Mesenchymal stem cell (in vitro differentiated cells and primary cell): Measurements from ENCODE around the gene OTOG.
A peak's percentile ranks its signal among the peaks of the same experiment; 100 is the strongest.

Source experiments
- DNase-seq: peaks from one replicate; pipeline ENCODE4 v3.0.0-alpha.2; 2013
- H2AFZ ChIP-seq: one replicate; pipeline ENCODE4 v1.6.1; 2013; ENCODE audit warnings: low read depth, mild to moderate bottlenecking, control low read depth, inconsistent platforms, low read length, moderate library complexity
- H2AK5ac ChIP-seq: 2 replicates; pipeline ENCODE4 v1.6.1; 2013; ENCODE audit warnings: low read length, moderate library complexity, mild to moderate bottlenecking, inconsistent platforms; ENCODE audit not compliant: severe bottlenecking
- H2BK120ac ChIP-seq: one replicate; pipeline ENCODE4 v1.6.1; 2013; ENCODE audit warnings: low read depth, mild to moderate bottlenecking, inconsistent platforms, low read length, moderate library complexity
- H2BK12ac ChIP-seq, 2 experiments: one replicate each; pipeline ENCODE4 v1.6.1; 2013; ENCODE audit warnings: inconsistent platforms in 2 of 2, low read length in 2 of 2, mild to moderate bottlenecking in 2 of 2, moderate library complexity in 2 of 2, control low read depth in 1 of 2
- H2BK15ac ChIP-seq: one replicate; pipeline ENCODE4 v1.6.1; 2013; ENCODE audit warnings: mild to moderate bottlenecking, low read depth, inconsistent platforms; ENCODE audit not compliant: poor library complexity, severe bottlenecking
- H2BK5ac ChIP-seq: 2 replicates; pipeline ENCODE4 v1.6.1; 2013; ENCODE audit warnings: low read depth, mild to moderate bottlenecking, low read length, control low read depth, inconsistent platforms; ENCODE audit not compliant: poor library complexity, severe bottlenecking
- H3K14ac ChIP-seq, 2 experiments: one replicate each; pipeline ENCODE4 v1.6.1; 2013; ENCODE audit warnings: inconsistent platforms in 2 of 2, low read length in 2 of 2, control low read depth in 1 of 2, mild to moderate bottlenecking in 1 of 2, moderate library complexity in 1 of 2
- H3K18ac ChIP-seq, 2 experiments: one replicate each; pipeline ENCODE4 v1.6.1; 2013; ENCODE audit warnings: inconsistent platforms in 2 of 2, low read length in 2 of 2, control low read depth in 1 of 2, low read depth in 1 of 2, mild to moderate bottlenecking in 1 of 2
- H3K23ac ChIP-seq, 2 experiments: one replicate each; pipeline ENCODE4 v1.6.1; 2013; ENCODE audit warnings: inconsistent platforms in 2 of 2, low read length in 2 of 2, mild to moderate bottlenecking in 2 of 2, moderate library complexity in 2 of 2, control low read depth in 1 of 2
- H3K27ac ChIP-seq: 2 replicates; pipeline ENCODE4 v1.5.1; 2013; ENCODE audit warnings: mild to moderate bottlenecking, moderate library complexity, low read length, control low read depth, inconsistent platforms; ENCODE audit not compliant: poor library complexity, severe bottlenecking
- H3K27me3 ChIP-seq, 2 experiments: 2 replicates each; pipeline versions ENCODE4 v1.6.1 to v1.7.0; 2013; ENCODE audit warnings: low read length in 2 of 2, mild to moderate bottlenecking in 2 of 2, moderate library complexity in 2 of 2, control low read depth in 1 of 2, inconsistent platforms in 1 of 2; ENCODE audit not compliant: control insufficient read depth in 1 of 2, insufficient read depth in 1 of 2
- H3K36me3 ChIP-seq, 2 experiments: 2 replicates each; pipeline versions ENCODE4 v1.6.1 to v1.7.0; 2013; ENCODE audit warnings: low read length in 2 of 2, control low read depth in 1 of 2, inconsistent platforms in 1 of 2, low read depth in 1 of 2, mild to moderate bottlenecking in 1 of 2; ENCODE audit not compliant: insufficient read depth in 2 of 2, control insufficient read depth in 1 of 2
- H3K4ac ChIP-seq, 2 experiments: one replicate each; pipeline ENCODE4 v1.6.1; 2013; ENCODE audit warnings: inconsistent platforms in 2 of 2, low read length in 2 of 2, mild to moderate bottlenecking in 2 of 2, moderate library complexity in 2 of 2, control low read depth in 1 of 2, low read depth in 1 of 2
- H3K4me1 ChIP-seq: 2 replicates; pipeline ENCODE4 v1.6.1; 2013; ENCODE audit warnings: low read depth, low read length, control low read depth; ENCODE audit not compliant: control insufficient read depth, insufficient read depth
- H3K4me2 ChIP-seq: 2 replicates; pipeline ENCODE4 v1.6.1; 2013; ENCODE audit warnings: low read length, mild to moderate bottlenecking, inconsistent platforms; ENCODE audit not compliant: poor library complexity, severe bottlenecking
- H3K4me3 ChIP-seq, 2 experiments: 2 replicates each; pipeline versions ENCODE4 v1.5.1 to v1.7.0; 2013; ENCODE audit warnings: low read length in 2 of 2, mild to moderate bottlenecking in 2 of 2, control low read depth in 1 of 2, low read depth in 1 of 2; ENCODE audit not compliant: insufficient read depth in 1 of 2
- H3K79me1 ChIP-seq: replicated peaks from 2 replicates; pipeline ENCODE4 v1.6.1; 2013; ENCODE audit warnings: mild to moderate bottlenecking, control low read depth, low read length, inconsistent platforms; ENCODE audit not compliant: poor library complexity, severe bottlenecking
- H3K9ac ChIP-seq: 2 replicates; pipeline ENCODE4 v1.7.0; 2013; ENCODE audit warnings: mild to moderate bottlenecking, low read length, moderate library complexity
- H3K9me3 ChIP-seq: 2 replicates; pipeline ENCODE4 v1.7.0; 2013; ENCODE audit warnings: mild to moderate bottlenecking, low read length; ENCODE audit not compliant: control insufficient read depth
- H4K8ac ChIP-seq: one replicate; pipeline ENCODE4 v1.6.1; 2013; ENCODE audit warnings: inconsistent platforms, mild to moderate bottlenecking, low read length, moderate library complexity
- H4K91ac ChIP-seq: one replicate; pipeline ENCODE4 v1.6.1; 2013; ENCODE audit warnings: mild to moderate bottlenecking, low read length, inconsistent platforms
- WGBS: methylation state at CpG from one replicate; pipeline ENCODE4 v1.1.7; 2013; ENCODE audit warnings: mixed read lengths; 5-methylcytosine and 5-hydroxymethylcytosine counted together

Gene OTOG

DNA sequence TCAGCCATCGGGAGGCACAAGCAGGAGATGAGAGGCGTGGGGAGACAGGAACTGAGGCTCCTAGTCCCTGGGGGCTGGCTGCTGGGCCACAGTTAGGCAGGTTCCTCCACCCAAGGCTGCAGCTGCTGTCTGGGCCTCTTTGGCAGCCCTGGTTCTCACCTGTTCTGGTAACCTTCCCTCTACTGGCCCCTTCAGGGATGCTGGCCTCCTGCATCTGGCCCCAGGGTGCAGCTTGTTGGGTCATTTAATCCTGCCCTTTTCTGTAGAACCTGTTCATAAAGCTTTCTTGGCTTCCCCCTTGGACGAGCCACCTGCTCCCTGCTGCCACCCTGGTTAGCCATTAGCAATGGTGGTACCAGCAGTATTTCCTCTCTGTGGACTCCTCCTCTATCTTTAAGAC is 8.3 kb upstream of the OTOG start:
- H2AFZ ChIP-seq: no peak overlapping the region
- no peak overlapping the region for H2BK12ac ChIP-seq
- no peak overlapping the region for H3K27ac ChIP-seq
- no peaks in the 10 kb centered on the region for H3K9me3 ChIP-seq
- H3K4me1 ChIP-seq: no peaks in the 10 kb centered on the region
- H3K4ac ChIP-seq: no peak overlapping the region
- H3K14ac ChIP-seq: no peak overlapping the region
- H3K27me3 ChIP-seq: peaks cover 50 to 91% of the 10 kb centered on the region in 2 experiments
- H3K79me1 ChIP-seq: no peaks in the 10 kb centered on the region
- WGBS: 65% methylated on average over 3 of the region's 3 CpGs
- DNase-seq: no peak
- H4K91ac ChIP-seq: no peak overlapping the region
- no peak overlapping the region for H2AK5ac ChIP-seq
- no peak overlapping the region for H3K18ac ChIP-seq
- H3K23ac ChIP-seq: no peak overlapping the region
- no peak overlapping the region for H2BK5ac ChIP-seq
- H2BK15ac ChIP-seq: no peak overlapping the region
- no peak overlapping the region for H3K4me3 ChIP-seq
- H4K8ac ChIP-seq: no peak overlapping the region
- H2BK120ac ChIP-seq: no peak overlapping the region
- no peak overlapping the region for H3K9ac ChIP-seq
- no peaks in the 10 kb centered on the region for H3K36me3 ChIP-seq
- no peak overlapping the region for H3K4me2 ChIP-seq

DNA sequence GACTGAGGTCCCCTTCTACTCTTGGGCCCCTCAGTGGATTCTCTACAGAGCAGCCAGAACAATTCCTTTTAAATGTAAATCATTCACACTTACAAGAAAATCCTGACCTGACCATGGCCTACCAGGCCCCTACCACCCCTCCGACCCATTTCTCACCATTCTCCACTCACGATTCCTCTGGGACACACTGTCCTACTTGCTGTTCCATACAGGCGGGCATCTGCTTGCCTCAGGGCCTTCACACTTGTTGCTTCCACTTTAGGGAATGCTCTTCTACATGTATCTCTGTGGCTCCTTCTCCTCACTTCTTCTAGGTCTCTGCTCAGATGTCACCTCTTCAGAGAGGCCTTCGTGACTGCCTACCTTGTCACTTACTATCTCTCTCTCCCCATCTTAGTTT is 6.3 kb upstream of the OTOG start:
- Histone ChIP-seq H3K4me1 (peaks cover 3% of the 10 kb centered on the region), H2BK12ac (no peak overlapping the region), H4K91ac (no peak overlapping the region), H2AFZ (no peak overlapping the region), H3K9me3 (no peaks in the 10 kb centered on the region), H3K36me3 (no peaks in the 10 kb centered on the region), H3K9ac (no peak overlapping the region), H3K18ac (no peak overlapping the region), H3K27me3 (peaks cover 56 to 87% of the 10 kb centered on the region in 2 experiments), H2BK5ac (no peak overlapping the region), H3K27ac (no peak overlapping the region), H3K4me3 (no peak overlapping the region), H3K4me2 (no peak overlapping the region), H2AK5ac (no peak overlapping the region), H3K23ac (no peak overlapping the region), H2BK120ac (no peak overlapping the region), H3K4ac (no peak overlapping the region), H3K79me1 (no peaks in the 10 kb centered on the region), H2BK15ac (no peak overlapping the region), H3K14ac (no peak overlapping the region), H4K8ac (no peak overlapping the region)
- 79% methylated on average over 3 of the region's 4 CpGs for WGBS
- DNase-seq: no peak

DNA sequence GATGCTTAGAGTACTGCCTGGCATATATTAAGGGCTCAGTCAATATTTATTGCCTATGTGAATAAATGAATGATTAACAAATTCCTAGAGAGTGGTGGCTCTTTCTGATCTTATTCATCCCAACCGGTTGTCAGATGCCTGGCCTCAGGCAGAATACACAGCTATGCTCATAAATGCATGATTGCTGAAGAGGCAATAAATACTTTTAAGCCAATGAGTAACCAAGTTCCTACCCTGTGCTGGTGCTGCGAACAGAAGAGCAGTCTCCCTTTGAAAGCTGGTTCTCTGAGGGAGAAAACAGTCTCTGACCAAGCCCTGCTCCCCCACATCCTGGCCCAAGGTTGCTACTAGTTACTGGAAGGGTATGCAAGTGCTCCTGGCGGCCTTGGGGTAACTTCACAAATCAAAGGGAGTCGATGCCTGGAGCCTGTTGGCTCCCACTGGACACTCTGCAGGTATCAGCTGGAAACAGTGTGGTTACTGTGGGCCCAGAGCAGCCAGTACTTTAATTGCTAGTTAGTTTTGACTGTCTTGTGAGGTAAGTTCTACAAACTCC is 5.7 kb upstream of the OTOG start:
- H2AFZ ChIP-seq: no peak overlapping the region
- H3K18ac ChIP-seq: no peak overlapping the region
- H2AK5ac ChIP-seq: no peak overlapping the region
- H3K9ac ChIP-seq: no peak overlapping the region
- no peaks in the 10 kb centered on the region for H3K36me3 ChIP-seq
- H4K91ac ChIP-seq: no peak overlapping the region
- H4K8ac ChIP-seq: no peak overlapping the region
- peaks cover 3% of the 10 kb centered on the region for H3K4me1 ChIP-seq
- no peak overlapping the region for H3K23ac ChIP-seq
- no peaks in the 10 kb centered on the region for H3K79me1 ChIP-seq
- H3K9me3 ChIP-seq: no peaks in the 10 kb centered on the region
- H3K14ac ChIP-seq: no peak overlapping the region
- no peak overlapping the region for H2BK5ac ChIP-seq
- H3K27me3 ChIP-seq: peaks cover 57 to 87% of the 10 kb centered on the region in 2 experiments
- no peak overlapping the region for H2BK12ac ChIP-seq
- WGBS: 72% methylated on average over 4 of the region's 4 CpGs
- no peak overlapping the region for H2BK15ac ChIP-seq
- no peak for DNase-seq
- no peak overlapping the region for H3K4me3 ChIP-seq
- H3K27ac ChIP-seq: no peak overlapping the region
- no peak overlapping the region for H3K4ac ChIP-seq
- no peak overlapping the region for H2BK120ac ChIP-seq
- no peak overlapping the region for H3K4me2 ChIP-seq

DNA sequence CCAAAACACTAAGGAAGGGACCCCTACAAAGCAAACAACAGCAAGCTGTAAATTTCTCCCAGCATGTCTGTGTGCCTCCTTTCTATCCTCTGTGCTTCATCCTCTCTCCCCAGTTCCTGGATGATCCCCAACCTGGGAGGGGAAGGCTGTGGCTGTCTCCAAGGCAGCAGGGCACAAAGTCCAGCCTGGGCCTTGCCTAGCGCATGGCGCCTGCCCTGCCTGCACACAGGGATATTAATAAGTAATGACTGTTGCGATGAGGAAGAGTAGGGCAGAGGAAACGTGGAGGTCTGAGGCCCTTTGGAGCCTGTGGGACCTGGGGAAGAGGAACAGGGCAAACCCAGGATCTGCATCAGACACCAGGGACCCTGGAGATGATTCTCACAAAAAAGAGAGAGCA is 4.8 kb upstream of the OTOG start:
- peaks cover 3% of the 10 kb centered on the region for H3K4me1 ChIP-seq
- peak overlapping the region in 1 of 2 experiments; percentile 9 for H3K23ac ChIP-seq
- H3K79me1 ChIP-seq: no peaks in the 10 kb centered on the region
- H2BK120ac ChIP-seq: no peak overlapping the region
- H3K36me3 ChIP-seq: no peaks in the 10 kb centered on the region
- no peak overlapping the region for H2AFZ ChIP-seq
- H3K4ac ChIP-seq: no peak overlapping the region
- DNase-seq: no peak
- H2BK5ac ChIP-seq: no peak overlapping the region
- peaks cover 64 to 87% of the 10 kb centered on the region in 2 experiments for H3K27me3 ChIP-seq
- no peak overlapping the region for H2BK12ac ChIP-seq
- H3K9ac ChIP-seq: no peak overlapping the region
- H3K4me3 ChIP-seq: no peak overlapping the region
- H3K27ac ChIP-seq: no peak overlapping the region
- no peak overlapping the region for H2BK15ac ChIP-seq
- no peaks in the 10 kb centered on the region for H3K9me3 ChIP-seq
- 89% methylated on average over 4 of the region's 4 CpGs for WGBS
- H3K4me2 ChIP-seq: no peak overlapping the region
- no peak overlapping the region for H4K91ac ChIP-seq
- H2AK5ac ChIP-seq: no peak overlapping the region
- no peak overlapping the region for H3K14ac ChIP-seq
- no peak overlapping the region for H3K18ac ChIP-seq
- no peak overlapping the region for H4K8ac ChIP-seq
